HEK293T (cell line): ENCODE results near the gene NEURL1.

Experiments used
- CTCF ChIA-PET: fragments of 350-600 bp; formaldehyde crosslinking; extraction: SDS; loops from one replicate; lab custom pipeline; 2021; ENCODE audit warnings: antibody characterized with exemption, inconsistent platforms; lab: Yijun Ruan, JAX
- POLR2A ChIA-PET: fragments of 350-600 bp; formaldehyde crosslinking; extraction: SDS; loops from one replicate; lab custom pipeline; 2020; ENCODE audit warnings: antibody characterized with exemption, inconsistent platforms; lab: Yijun Ruan, JAX
- DNase-seq: peaks from one replicate; pipeline ENCODE4 v3.0.0; 2012; ENCODE audit warnings: mixed read lengths; ENCODE audit errors: extremely low spot score
- ARNT ChIP-seq: fragments of 450-650 bp; IDR thresholded peaks from 2 replicates; pipeline ENCODE4 v1.6.1; 2017; ENCODE audit warnings: mild to moderate bottlenecking
- BHLHE40 ChIP-seq: fragments of 450-650 bp; IDR thresholded peaks from 2 replicates; pipeline ENCODE4 v1.6.1; 2016; ENCODE audit warnings: mild to moderate bottlenecking, moderate library complexity, borderline replicate concordance
- CTBP1 ChIP-seq: fragments of 450-650 bp; IDR thresholded peaks from 2 replicates; pipeline ENCODE4 v1.6.1; 2016; ENCODE audit warnings: borderline replicate concordance
- ELF4 ChIP-seq: fragments of 450-650 bp; IDR thresholded peaks from 2 replicates; pipeline ENCODE4 v1.6.1; 2017; ENCODE audit warnings: antibody characterized with exemption
- FOXA1 ChIP-seq: fragments of 450-650 bp; IDR thresholded peaks from 2 replicates; pipeline ENCODE4 v1.6.1; 2016; ENCODE audit warnings: mild to moderate bottlenecking
- FOXK2 ChIP-seq: fragments of 450-650 bp; IDR thresholded peaks from 2 replicates; pipeline ENCODE4 v1.6.1; 2016; ENCODE audit warnings: mild to moderate bottlenecking
- FOXM1 ChIP-seq: fragments of 450-650 bp; IDR thresholded peaks from 2 replicates; pipeline ENCODE4 v1.6.1; 2017; ENCODE audit warnings: mild to moderate bottlenecking, borderline replicate concordance
- HDGF ChIP-seq: fragments of 450-650 bp; IDR thresholded peaks from 2 replicates; pipeline ENCODE4 v1.6.1; 2017; ENCODE audit warnings: antibody characterized with exemption, borderline replicate concordance
- L3MBTL2 ChIP-seq: fragments of 450-650 bp; conservative IDR thresholded peaks from 2 replicates; pipeline ENCODE4 v1.6.1; 2016; ENCODE audit warnings: mild to moderate bottlenecking
- LEF1 ChIP-seq: fragments of 450-650 bp; IDR thresholded peaks from 2 replicates; pipeline ENCODE4 v1.6.1; 2017; ENCODE audit warnings: mild to moderate bottlenecking, borderline replicate concordance
- NFRKB ChIP-seq: fragments of 450-650 bp; IDR thresholded peaks from 2 replicates; pipeline ENCODE4 v1.6.1; 2016; ENCODE audit warnings: mild to moderate bottlenecking, moderate library complexity
- SP1 ChIP-seq: fragments of 450-650 bp; IDR thresholded peaks from 2 replicates; pipeline ENCODE4 v1.6.1; 2017
- SUZ12 ChIP-seq: fragments of 450-650 bp; IDR thresholded peaks from 2 replicates; pipeline ENCODE4 v1.6.1; 2016; ENCODE audit warnings: mild to moderate bottlenecking
- TARDBP ChIP-seq: fragments of 450-650 bp; IDR thresholded peaks from 2 replicates; pipeline ENCODE4 v1.6.1; 2016
- ZNF384 ChIP-seq: fragments of 450-650 bp; IDR thresholded peaks from 2 replicates; pipeline ENCODE4 v1.6.1; 2016
- TF ChIP-seq, protein P1 (sequence below): fragments of 450-650 bp; IDR thresholded peaks from 2 replicates; pipeline ENCODE4 v1.6.1; 2016

The NEURL1 gene

DNA sequence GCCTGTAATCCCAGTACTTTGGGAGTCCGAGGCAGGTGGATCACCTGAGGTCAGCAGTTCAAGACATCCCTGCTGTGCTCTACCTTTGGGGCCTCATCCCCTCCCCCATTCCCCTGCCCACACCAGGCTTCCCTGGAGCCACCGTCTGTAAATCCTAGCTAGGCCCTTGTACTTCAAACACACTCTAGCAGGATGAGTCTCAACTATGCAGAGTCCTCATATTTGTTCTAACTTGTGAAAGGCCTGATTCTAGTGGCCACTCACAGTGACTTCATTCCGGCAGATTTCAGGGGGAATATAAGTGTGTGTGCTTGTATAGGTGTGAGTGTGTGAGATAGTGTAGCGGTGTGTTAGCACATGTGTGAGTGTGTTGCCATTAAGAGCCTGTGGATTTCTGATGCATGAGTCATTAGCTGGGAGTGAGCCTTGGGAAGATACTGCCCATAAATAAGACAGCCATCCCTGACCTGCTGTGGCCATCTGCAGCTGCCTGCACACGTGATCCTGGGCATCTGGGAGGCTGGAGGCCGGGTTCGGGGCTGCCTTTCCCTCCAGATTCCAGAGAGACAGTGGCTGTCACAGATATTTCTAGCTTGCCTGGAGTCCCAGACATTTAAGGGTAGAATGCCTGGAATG, 1.7 kb upstream of the NEURL1 start:
- ChIA-PET CTCF (interaction anchor here (0.6 to 2.7 kb wide), 6 partner anchors 9 to 248 kb away, joined by 3 to 7 read pairs (median 4); no protein-coding TSS in a partner anchor), POLR2A (interaction anchor here (1.0 to 1.1 kb wide), 2 partner anchors 17 to 124 kb away, joined by 3 to 5 read pairs; partner anchors contain the start of gene TAF5)
- TF ChIP-seq ZNF384: no peak
- TF ChIP-seq NFRKB: no peak
- TF ChIP-seq LEF1: no peak
- TF ChIP-seq, protein P1, sequence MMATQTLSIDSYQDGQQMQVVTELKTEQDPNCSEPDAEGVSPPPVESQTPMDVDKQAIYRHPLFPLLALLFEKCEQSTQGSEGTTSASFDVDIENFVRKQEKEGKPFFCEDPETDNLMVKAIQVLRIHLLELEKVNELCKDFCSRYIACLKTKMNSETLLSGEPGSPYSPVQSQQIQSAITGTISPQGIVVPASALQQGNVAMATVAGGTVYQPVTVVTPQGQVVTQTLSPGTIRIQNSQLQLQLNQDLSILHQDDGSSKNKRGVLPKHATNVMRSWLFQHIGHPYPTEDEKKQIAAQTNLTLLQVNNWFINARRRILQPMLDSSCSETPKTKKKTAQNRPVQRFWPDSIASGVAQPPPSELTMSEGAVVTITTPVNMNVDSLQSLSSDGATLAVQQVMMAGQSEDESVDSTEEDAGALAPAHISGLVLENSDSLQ: no peak
- no peak for TF ChIP-seq TARDBP
- no peak for TF ChIP-seq SUZ12
- no peak for TF ChIP-seq FOXA1
- TF ChIP-seq HDGF: no peak
- TF ChIP-seq ELF4: no peak
- no peak for TF ChIP-seq ARNT
- TF ChIP-seq SP1: no peak
- no peak for TF ChIP-seq L3MBTL2
- TF ChIP-seq FOXM1: no peak
- DNase-seq: no peak

- TF ChIP-seq, protein P1: no peak
- TF ChIP-seq SP1 (no peak), FOXK2 (no peak)
- no peak for DNase-seq
- ChIA-PET CTCF (interaction anchor here (0.5 to 2.7 kb wide), 7 partner anchors 10 to 249 kb away, joined by 3 to 8 read pairs (median 4); no protein-coding TSS in a partner anchor), POLR2A (no interaction called here)
These were observed 747 bp upstream of the NEURL1 start for GRCh38 chr10:103492655-103493261.

- ChIA-PET POLR2A (no interaction called here), CTCF (interaction anchor here (2.4 kb wide), 1 partner anchor 48 kb away, joined by 8 read pairs; no protein-coding TSS in a partner anchor)
- TF ChIP-seq NFRKB (no peak), L3MBTL2 (no peak), ZNF384 (no peak), FOXM1 (no peak), FOXK2 (no peak), ARNT (no peak), CTBP1 (no peak), ELF4 (no peak), LEF1 (no peak)
- DNase-seq: peak; percentile 38
These were observed 692 bp downstream of the NEURL1 start for GRCh38 chr10:103493916-103494877.

DNA sequence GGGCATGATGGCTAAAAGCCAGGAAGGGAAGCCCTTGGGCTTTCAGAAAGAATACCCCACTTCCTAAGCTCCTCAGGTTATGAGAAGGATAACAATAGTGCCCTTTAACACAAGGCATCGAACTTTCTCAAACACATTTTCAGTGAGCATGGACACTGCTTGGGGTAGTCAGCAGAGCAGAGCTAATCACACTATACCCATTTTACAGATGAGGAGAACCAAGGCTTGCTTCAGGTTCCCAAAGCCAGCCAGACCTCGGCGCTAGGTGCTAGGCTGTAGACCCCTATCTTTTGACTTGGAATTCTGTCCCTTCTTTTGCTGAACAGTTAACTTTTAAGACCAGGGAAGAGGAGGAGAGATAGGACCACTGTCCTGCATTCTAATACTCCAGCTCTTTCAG, 1.8 kb downstream of the NEURL1 start:
- no peak for DNase-seq
- POLR2A ChIA-PET: no interaction called here
- CTCF ChIA-PET: no interaction called here
- TF ChIP-seq FOXM1 (no peak), HDGF (no peak), FOXK2 (no peak), ELF4 (no peak), LEF1 (no peak), ARNT (no peak)
- TF ChIP-seq, protein P1: no peak

DNA sequence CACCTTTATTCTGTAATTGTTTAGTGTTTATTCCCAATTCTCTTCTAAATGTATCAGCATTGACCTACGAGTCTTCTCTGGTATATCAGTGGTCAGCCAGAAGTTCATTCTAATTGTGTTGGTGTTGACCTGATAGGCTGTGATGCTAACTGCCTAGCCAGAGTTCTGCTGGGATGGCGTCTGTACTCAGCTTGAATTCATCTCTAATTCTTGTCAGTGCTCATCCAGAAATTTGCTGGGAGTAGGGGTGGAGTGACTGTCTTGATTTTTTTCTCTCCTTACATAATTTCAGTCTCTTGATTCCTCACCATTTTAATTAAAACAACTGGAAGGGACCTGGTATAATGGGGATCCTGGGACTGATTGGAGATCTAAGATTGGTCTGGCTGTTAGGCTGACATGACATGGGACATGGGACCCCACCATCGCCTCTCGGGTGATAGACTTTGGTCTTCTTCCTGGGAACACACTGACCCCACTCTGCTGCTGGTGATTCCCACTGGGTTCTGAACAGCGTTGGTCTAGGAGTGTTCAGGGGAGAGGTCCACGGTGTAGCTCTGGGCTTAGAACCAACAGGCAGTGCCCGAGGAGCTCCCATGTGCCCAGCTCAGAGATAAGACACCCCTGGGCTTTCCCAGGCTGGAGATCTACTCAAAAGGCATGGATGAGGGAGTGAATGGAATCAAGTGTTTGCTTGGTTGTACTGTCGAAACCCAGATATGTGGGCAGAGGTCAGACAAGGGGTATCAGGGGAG, 3.8 kb downstream of the NEURL1 start:
- ChIA-PET CTCF (no interaction called here), POLR2A (no interaction called here)
- no peak for TF ChIP-seq FOXA1
- TF ChIP-seq, protein P1: no peak
- no peak for TF ChIP-seq LEF1
- no peak for TF ChIP-seq ZNF384
- no peak for TF ChIP-seq ARNT
- TF ChIP-seq ELF4: no peak
- no peak for TF ChIP-seq BHLHE40
- no peak for TF ChIP-seq SP1
- DNase-seq: no peak
